GM18505 (cell line): ENCODE measurements around the gene CPB2.

Experiments
- ATAC-seq: cut with Tn5 transposase; IDR thresholded peaks from one replicate; pipeline ENCODE4 v1.9.1; 2021; ENCODE audit not compliant: unreplicated experiment
- POLR2A ChIP-seq: IDR thresholded peaks from 4 replicates; pipeline ENCODE4 v1.6.1; 2011; ENCODE audit warnings: borderline replicate concordance; ENCODE audit not compliant: insufficient read depth, insufficient read length; ENCODE audit errors: extremely low read depth

The CPB2 gene

GRCh38 chr13:46121033-46121432 lies 16.2 kb upstream of the CPB2 start:
- ATAC-seq = no peak
- TF ChIP-seq POLR2A = no peak

GRCh38 chr13:46119883-46120614 lies 15.2 kb upstream of the CPB2 start:
- no peak for ATAC-seq
- no peak for TF ChIP-seq POLR2A

- no peak for TF ChIP-seq POLR2A
- ATAC-seq = no peak
Observed at GRCh38 chr13:46116653-46117502, 12.0 kb upstream of the CPB2 start.

- no peak for TF ChIP-seq POLR2A
- no peak for ATAC-seq
Observed at GRCh38 chr13:46114613-46115012, 9.8 kb upstream of the CPB2 start.

GRCh38 chr13:46113596-46113995 lies 8.8 kb upstream of the CPB2 start:
- no peak for TF ChIP-seq POLR2A
- ATAC-seq = no peak

GRCh38 chr13:46111151-46111550 lies 6.3 kb upstream of the CPB2 start:
- TF ChIP-seq POLR2A = no peak
- ATAC-seq = no peak

GRCh38 chr13:46109451-46109850 lies 4.6 kb upstream of the CPB2 start:
- no peak for ATAC-seq
- no peak for TF ChIP-seq POLR2A

- peak; percentile 23 for TF ChIP-seq POLR2A
- no peak for ATAC-seq
Observed at GRCh38 chr13:46106839-46107371, 2.1 kb upstream of the CPB2 start.

- no peak for ATAC-seq
- no peak for TF ChIP-seq POLR2A
Observed at GRCh38 chr13:46103037-46103436, 1.8 kb downstream of the CPB2 start.

GRCh38 chr13:46102255-46102605 lies 2.6 kb downstream of the CPB2 start:
- ATAC-seq = no peak
- TF ChIP-seq POLR2A = no peak

GRCh38 chr13:46101484-46102254 lies 3.2 kb downstream of the CPB2 start:
- no peak for TF ChIP-seq POLR2A
- ATAC-seq = no peak

- no peak for TF ChIP-seq POLR2A
- no peak for ATAC-seq
Observed at GRCh38 chr13:46101002-46101401, 3.8 kb downstream of the CPB2 start.

GRCh38 chr13:46100191-46100815 lies 4.5 kb downstream of the CPB2 start:
- TF ChIP-seq POLR2A = no peak
- ATAC-seq = no peak
